ENCODE results near the gene ERVK3-1. TPM values are rescaled to one million over a fixed set of nuclear protein-coding genes. Genes with fewer than 3 reads are reported as not detected.
"Not testable (repeated sequence)": the region's sequence is repeated elsewhere in the genome, so short reads cannot be mapped to it uniquely, and the experiment has no call there.

Gene ERVK3-1, protein sequence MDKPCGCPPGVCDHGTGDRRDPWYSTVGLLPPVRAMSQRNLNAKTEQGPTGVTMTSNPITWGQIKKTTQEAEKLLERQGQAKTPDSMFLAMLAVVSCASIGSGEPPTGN
- total RNA-seq (10 to 100 TPM; 72.3 to 76.6 TPM), polyA plus RNA-seq (10 to 100 TPM; 59.3 to 73.9 TPM)

DNA sequence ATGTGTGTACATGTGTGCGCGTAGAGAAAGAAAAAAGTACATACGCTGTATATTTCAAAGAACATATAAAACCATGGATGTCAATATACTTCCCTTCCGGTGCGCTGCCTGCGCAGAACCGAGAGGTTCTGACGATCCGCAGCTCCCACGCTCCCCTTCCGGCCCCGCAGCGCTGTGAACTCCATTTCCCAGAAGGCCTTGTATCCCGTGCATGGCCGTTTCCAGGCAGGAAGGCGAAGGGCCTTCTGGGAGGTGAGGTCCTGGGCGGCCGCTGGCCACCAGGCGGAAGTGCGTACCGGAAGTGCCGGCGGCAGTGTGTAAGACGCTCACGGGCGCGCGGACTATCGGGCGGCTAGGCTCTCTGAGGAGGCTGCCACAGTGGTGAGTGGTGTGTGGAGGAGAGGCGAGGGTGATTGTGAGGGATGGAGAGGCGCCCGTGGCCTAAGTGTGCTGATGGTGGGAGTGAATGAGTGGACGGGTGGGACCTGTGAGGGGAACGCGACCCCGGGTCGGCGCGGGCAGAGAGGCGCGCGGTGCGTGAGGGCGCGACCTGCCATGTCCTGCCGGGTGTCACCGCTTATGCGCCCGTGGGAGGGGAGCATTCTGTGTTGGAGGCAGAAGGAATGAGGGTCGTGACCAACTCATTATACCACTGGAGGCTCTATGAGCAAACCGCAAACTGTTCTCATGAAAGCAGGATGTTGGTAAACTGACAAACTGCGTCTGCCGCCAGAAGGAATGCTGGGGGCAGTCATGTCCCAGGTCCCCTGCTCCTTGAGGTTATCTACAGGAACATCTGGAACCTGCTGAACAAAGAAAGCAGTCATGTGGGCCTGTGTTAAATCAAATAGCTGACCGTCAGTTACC is at the start of gene ERVK3-1:
Gene ERVK3-1, plus strand, starts transcription at position 313 of the 867 bp plus-strand sequence. CDS start 6,792 bp downstream, outside the sequence.
- intact Hi-C loops (cut with micrococcal nuclease) = loop anchor here (1.0 to 5.0 kb wide), 13 partner anchors 21 to 1913 kb away; partner anchors contain the start of genes RPS5, ZNF274, ZNF324B and ZNF446
- CTCF ChIA-PET (ENCODE audit: partially characterized antibody) = interaction anchor here (1.1 kb wide), 1 partner anchor 92 kb away, joined by 3 read pairs; no protein-coding TSS in a partner anchor
- peaks cover 0 to 3% (median 0%) of the 10 kb centered on the region in 8 donors for H3K9me3 Mint-ChIP-seq
- Histone ChIP-seq H3K9me3 (ENCODE audit: control insufficient read depth in 1 of 2, low read length in 2 of 2) (no peaks in the 10 kb centered on the region), H3K4me1 (ENCODE audit: insufficient read depth, low read length) (peaks cover 31% of the 10 kb centered on the region), H3K4me3 (ENCODE audit: low read length in 2 of 2) (peak within 1 kb of the TSS; percentile 54 to 83), H3K27ac (ENCODE audit: low read depth, low read length) (peak within 1 kb of the TSS; percentile 95), H3K27me3 (ENCODE audit: insufficient read depth, low read length) (no peaks in the 10 kb centered on the region), H3K36me3 (ENCODE audit: insufficient read depth, low read length) (peaks cover 16% of the 10 kb centered on the region)
- POLR2A ChIA-PET (ENCODE audit: partially characterized antibody) = interaction anchor here (0.6 to 3.5 kb wide), 20 partner anchors 11 to 250 kb away, joined by 3 to 26 read pairs (median 5); partner anchors contain the start of genes CHMP2A, ZBTB45, ZNF132 and ZNF274
- peak; percentile 93 to 97 (median 95) for DNase-seq
- H3K27me3 Mint-ChIP-seq = no peaks in the 10 kb centered on the region
- H3K4me3 Mint-ChIP-seq = peak within 1 kb of the TSS; percentile 97 to 100 (median 100)
- H3K36me3 Mint-ChIP-seq = peaks cover 57 to 60% of the 10 kb centered on the region in 2 donors
- peak within 1 kb of the TSS; percentile 97 to 100 (median 99) for H3K27ac Mint-ChIP-seq
- peaks cover 34 to 59% (median 45%) of the 10 kb centered on the region in 4 donors for H3K4me1 Mint-ChIP-seq

DNA sequence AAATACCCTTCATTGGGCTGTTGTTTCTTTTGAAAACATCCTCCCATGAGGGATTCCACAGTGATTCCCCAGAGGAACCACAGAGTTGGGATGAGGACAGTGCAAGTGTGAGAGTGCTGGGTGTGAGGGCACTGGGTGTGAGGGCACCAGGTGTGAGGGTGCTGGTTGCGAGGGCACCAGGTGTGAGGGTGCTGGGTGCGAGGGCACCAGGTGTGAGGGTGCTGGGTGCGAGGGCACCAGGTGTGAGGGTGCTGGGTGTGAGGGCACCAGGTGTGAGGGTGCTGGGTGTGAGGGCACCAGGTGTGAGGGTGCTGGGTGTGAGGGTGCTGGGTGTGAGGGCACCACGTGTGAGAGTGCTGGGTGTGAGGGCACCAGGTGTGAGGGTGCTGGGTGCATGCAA is 46.9 kb upstream of the ERVK3-1 start:
- Histone ChIP-seq H3K9me3 (ENCODE audit: control insufficient read depth in 1 of 2, low read length in 2 of 2) (peaks cover 31 to 91% of the 10 kb centered on the region in 2 donors), H3K36me3 (ENCODE audit: insufficient read depth, low read length) (peaks cover 29% of the 10 kb centered on the region), H3K4me3 (ENCODE audit: low read length in 2 of 2) (peak overlapping the region; percentile 29 to 43)
- H3K27me3 ChIP-seq (ENCODE audit: insufficient read depth, low read length); H3K4me1 ChIP-seq (ENCODE audit: insufficient read depth, low read length); H3K27me3 Mint-ChIP-seq; POLR2A ChIA-PET (ENCODE audit: partially characterized antibody); CTCF ChIA-PET (ENCODE audit: partially characterized antibody); H3K27ac Mint-ChIP-seq; H3K27ac ChIP-seq (ENCODE audit: low read depth, low read length); DNase-seq; H3K4me3 Mint-ChIP-seq; intact Hi-C loops (cut with micrococcal nuclease): not testable (repeated sequence)
- Mint-ChIP-seq H3K9me3 (peaks cover 0 to 100% (median 90%) of the 10 kb centered on the region in 8 donors), H3K4me1 (peaks cover 0 to 10% (median 0%) of the 10 kb centered on the region in 4 donors), H3K36me3 (peaks cover 82 to 88% of the 10 kb centered on the region in 2 donors)

DNA sequence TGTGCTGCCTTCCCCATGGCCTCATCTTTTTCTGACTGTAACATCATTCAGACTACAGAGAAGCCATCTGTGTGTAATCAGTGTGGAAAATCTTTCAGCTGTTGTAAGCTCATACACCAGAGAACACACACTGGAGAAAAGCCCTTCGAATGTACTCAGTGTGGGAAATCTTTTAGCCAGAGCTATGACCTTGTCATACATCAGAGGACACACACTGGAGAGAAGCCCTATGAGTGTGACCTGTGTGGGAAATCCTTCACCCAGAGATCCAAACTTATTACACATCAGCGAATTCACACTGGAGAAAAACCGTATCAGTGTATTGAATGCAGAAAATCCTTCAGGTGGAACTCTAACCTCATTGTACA is 43.6 kb upstream of the ERVK3-1 start:
- no peaks in the 10 kb centered on the region for H3K27me3 ChIP-seq (ENCODE audit: insufficient read depth, low read length)
- H3K9me3 ChIP-seq (ENCODE audit: control insufficient read depth in 1 of 2, low read length in 2 of 2) = peaks cover 38 to 84% of the 10 kb centered on the region in 2 donors
- DNase-seq = no peak
- ChIA-PET POLR2A (ENCODE audit: partially characterized antibody) (interaction anchor here (0.6 to 1.1 kb wide), 4 partner anchors 15 to 257 kb away, joined by 3 read pairs; no protein-coding TSS in a partner anchor), CTCF (ENCODE audit: partially characterized antibody) (no interaction called here)
- intact Hi-C loops (cut with micrococcal nuclease) = no loop called here
- peak overlapping the region in 1 of 2 donors; percentile 17 for H3K4me3 ChIP-seq (ENCODE audit: low read length in 2 of 2)
- Mint-ChIP-seq H3K4me3 (no peak overlapping the region), H3K27me3 (no peaks in the 10 kb centered on the region), H3K4me1 (peaks cover 0 to 10% (median 0%) of the 10 kb centered on the region in 4 donors), H3K36me3 (peaks cover 60 to 67% of the 10 kb centered on the region in 2 donors), H3K27ac (no peak overlapping the region), H3K9me3 (peaks cover 0 to 100% (median 85%) of the 10 kb centered on the region in 8 donors)
- H3K27ac ChIP-seq (ENCODE audit: low read depth, low read length) = no peak overlapping the region
- peaks cover 19% of the 10 kb centered on the region for H3K36me3 ChIP-seq (ENCODE audit: insufficient read depth, low read length)
- H3K4me1 ChIP-seq (ENCODE audit: insufficient read depth, low read length) = no peaks in the 10 kb centered on the region

GRCh38 chr19:58261968-58262921 is 42.9 kb upstream of the ERVK3-1 start:
- H3K9me3 ChIP-seq (ENCODE audit: control insufficient read depth in 1 of 2, low read length in 2 of 2) = peaks cover 38 to 83% of the 10 kb centered on the region in 2 donors
- H3K36me3 Mint-ChIP-seq = peaks cover 58 to 64% of the 10 kb centered on the region in 2 donors
- H3K4me1 ChIP-seq (ENCODE audit: insufficient read depth, low read length) = no peaks in the 10 kb centered on the region
- intact Hi-C loops (cut with micrococcal nuclease) = no loop called here
- no peaks in the 10 kb centered on the region for H3K27me3 ChIP-seq (ENCODE audit: insufficient read depth, low read length)
- ChIA-PET POLR2A (ENCODE audit: partially characterized antibody) (interaction anchor here (0.6 to 1.1 kb wide), 5 partner anchors 15 to 256 kb away, joined by 3 read pairs; no protein-coding TSS in a partner anchor), CTCF (ENCODE audit: partially characterized antibody) (no interaction called here)
- no peak for DNase-seq
- peaks cover 19% of the 10 kb centered on the region for H3K36me3 ChIP-seq (ENCODE audit: insufficient read depth, low read length)
- peak overlapping the region in 1 of 8 donors; percentile 22 for H3K4me3 Mint-ChIP-seq
- H3K9me3 Mint-ChIP-seq = peaks cover 0 to 99% (median 84%) of the 10 kb centered on the region in 8 donors
- H3K27ac ChIP-seq (ENCODE audit: low read depth, low read length) = no peak overlapping the region
- peaks cover 0 to 10% (median 0%) of the 10 kb centered on the region in 4 donors for H3K4me1 Mint-ChIP-seq
- H3K4me3 ChIP-seq (ENCODE audit: low read length in 2 of 2) = peak overlapping the region; percentile 17 to 27
- H3K27ac Mint-ChIP-seq = no peak overlapping the region
- H3K27me3 Mint-ChIP-seq = no peaks in the 10 kb centered on the region

DNA sequence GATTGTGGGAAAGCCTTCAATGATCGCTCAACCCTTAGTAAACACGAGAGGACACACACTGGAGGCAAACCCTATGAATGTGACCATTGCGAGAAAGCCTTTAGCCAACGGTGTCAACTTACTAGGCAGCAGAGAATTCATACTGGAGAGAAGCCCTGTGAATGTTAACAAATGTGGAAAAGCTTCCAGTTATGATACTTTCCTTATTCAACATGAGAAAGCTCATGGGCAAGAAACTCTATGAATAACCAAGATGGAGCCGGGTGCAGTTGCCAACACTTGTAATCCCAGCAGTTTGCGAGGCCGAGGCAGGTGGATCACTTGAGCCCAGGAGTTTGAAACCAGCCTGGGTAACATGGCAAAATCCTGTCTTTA is 42.3 kb upstream of the ERVK3-1 start:
- peaks cover 37 to 76% of the 10 kb centered on the region in 2 donors for H3K9me3 ChIP-seq (ENCODE audit: control insufficient read depth in 1 of 2, low read length in 2 of 2)
- Mint-ChIP-seq H3K4me3 (peak overlapping the region in 2 of 8 donors; percentile 12 to 22), H3K9me3 (peaks cover 0 to 99% (median 81%) of the 10 kb centered on the region in 8 donors), H3K4me1 (peaks cover 0 to 7% (median 0%) of the 10 kb centered on the region in 4 donors), H3K36me3 (peaks cover 51 to 58% of the 10 kb centered on the region in 2 donors), H3K27ac (no peak overlapping the region), H3K27me3 (no peaks in the 10 kb centered on the region)
- H3K36me3 ChIP-seq (ENCODE audit: insufficient read depth, low read length) = peaks cover 19% of the 10 kb centered on the region
- peak overlapping the region; percentile 17 to 27 for H3K4me3 ChIP-seq (ENCODE audit: low read length in 2 of 2)
- ChIA-PET CTCF (ENCODE audit: partially characterized antibody) (no interaction called here), POLR2A (ENCODE audit: partially characterized antibody) (interaction anchor here (1.1 kb wide), 2 partner anchors 14 to 32 kb away, joined by 3 read pairs; no protein-coding TSS in a partner anchor)
- no peak overlapping the region for H3K27ac ChIP-seq (ENCODE audit: low read depth, low read length)
- no peaks in the 10 kb centered on the region for H3K27me3 ChIP-seq (ENCODE audit: insufficient read depth, low read length)
- intact Hi-C loops (cut with micrococcal nuclease) = no loop called here
- no peak for DNase-seq
- H3K4me1 ChIP-seq (ENCODE audit: insufficient read depth, low read length) = no peaks in the 10 kb centered on the region

DNA sequence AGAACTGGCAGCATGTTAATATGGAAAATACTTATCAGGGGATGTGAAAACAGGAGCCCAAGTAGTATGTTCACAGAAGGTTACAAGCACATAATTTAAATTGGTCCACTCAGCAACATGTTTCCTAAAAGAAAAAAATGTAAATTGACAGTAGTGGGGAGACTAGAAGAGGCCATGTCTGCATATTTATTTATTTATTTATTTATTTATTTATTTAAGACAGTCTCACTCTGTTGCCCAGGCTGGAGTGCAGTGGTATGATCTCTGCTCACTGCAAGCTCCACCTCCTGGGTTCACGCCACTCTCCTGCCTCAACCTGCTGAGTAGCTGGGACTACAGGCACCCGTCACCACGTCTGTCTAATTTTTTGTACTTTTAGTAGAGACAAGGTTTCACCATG is 40.1 kb upstream of the ERVK3-1 start:
- intact Hi-C loops (cut with micrococcal nuclease) = no loop called here
- H3K27me3 Mint-ChIP-seq = no peaks in the 10 kb centered on the region
- peaks cover 0 to 1% (median 0%) of the 10 kb centered on the region in 4 donors for H3K4me1 Mint-ChIP-seq
- no peaks in the 10 kb centered on the region for H3K27me3 ChIP-seq (ENCODE audit: insufficient read depth, low read length)
- no peaks in the 10 kb centered on the region for H3K4me1 ChIP-seq (ENCODE audit: insufficient read depth, low read length)
- peaks cover 45 to 48% of the 10 kb centered on the region in 2 donors for H3K36me3 Mint-ChIP-seq
- H3K27ac Mint-ChIP-seq = no peak overlapping the region
- no peak overlapping the region for H3K27ac ChIP-seq (ENCODE audit: low read depth, low read length)
- no peak for DNase-seq
- no peak overlapping the region for H3K4me3 ChIP-seq (ENCODE audit: low read length in 2 of 2)
- ChIA-PET CTCF (ENCODE audit: partially characterized antibody) (interaction anchor here (1.3 kb wide), 1 partner anchor 9 kb away, joined by 4 read pairs; no protein-coding TSS in a partner anchor), POLR2A (ENCODE audit: partially characterized antibody) (no interaction called here)
- peaks cover 25 to 61% of the 10 kb centered on the region in 2 donors for H3K9me3 ChIP-seq (ENCODE audit: control insufficient read depth in 1 of 2, low read length in 2 of 2)
- no peak overlapping the region for H3K4me3 Mint-ChIP-seq
- H3K36me3 ChIP-seq (ENCODE audit: insufficient read depth, low read length) = peaks cover 15% of the 10 kb centered on the region
- peaks cover 0 to 97% (median 74%) of the 10 kb centered on the region in 8 donors for H3K9me3 Mint-ChIP-seq
